ENCODE measurements around the gene ROR1.

The ROR1 gene

DNA sequence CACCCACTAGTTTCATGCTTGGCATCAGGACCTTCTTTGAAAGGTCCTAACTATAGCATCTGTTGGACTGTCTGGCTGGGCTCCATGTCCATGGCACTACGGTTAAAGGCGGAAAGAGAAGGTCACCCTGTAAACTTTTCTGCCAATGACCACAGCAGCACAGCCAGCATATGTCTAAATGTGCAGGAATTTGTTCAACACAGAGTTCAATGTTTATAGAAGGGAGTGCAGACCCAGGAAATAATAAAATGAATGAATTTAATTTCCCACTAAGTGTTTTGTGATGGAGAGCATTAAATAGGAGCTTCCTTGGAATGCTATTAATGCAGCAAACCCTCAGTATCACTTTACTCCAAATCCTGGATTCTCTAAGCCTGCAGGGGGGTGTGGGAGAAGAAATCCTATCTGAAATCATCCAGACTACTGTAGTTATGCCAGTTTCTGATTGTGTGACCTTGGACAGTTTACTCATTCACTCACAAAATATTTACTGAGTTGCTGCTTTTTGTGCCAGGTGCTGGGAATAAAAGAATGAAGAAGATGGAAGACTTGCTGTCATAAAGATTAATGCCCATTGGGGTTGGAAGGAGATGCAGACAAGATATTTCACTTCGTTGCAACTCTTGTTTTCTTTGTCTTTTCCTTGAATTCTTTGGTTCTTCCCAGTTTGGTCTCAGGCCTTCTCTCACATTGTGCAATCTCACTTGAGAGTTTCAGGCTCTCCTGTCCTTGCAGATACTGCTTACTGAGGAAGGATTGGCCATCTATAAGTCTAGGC is 195.0 kb downstream of the ROR1 start:
- TF ChIP-seq, protein P1, sequence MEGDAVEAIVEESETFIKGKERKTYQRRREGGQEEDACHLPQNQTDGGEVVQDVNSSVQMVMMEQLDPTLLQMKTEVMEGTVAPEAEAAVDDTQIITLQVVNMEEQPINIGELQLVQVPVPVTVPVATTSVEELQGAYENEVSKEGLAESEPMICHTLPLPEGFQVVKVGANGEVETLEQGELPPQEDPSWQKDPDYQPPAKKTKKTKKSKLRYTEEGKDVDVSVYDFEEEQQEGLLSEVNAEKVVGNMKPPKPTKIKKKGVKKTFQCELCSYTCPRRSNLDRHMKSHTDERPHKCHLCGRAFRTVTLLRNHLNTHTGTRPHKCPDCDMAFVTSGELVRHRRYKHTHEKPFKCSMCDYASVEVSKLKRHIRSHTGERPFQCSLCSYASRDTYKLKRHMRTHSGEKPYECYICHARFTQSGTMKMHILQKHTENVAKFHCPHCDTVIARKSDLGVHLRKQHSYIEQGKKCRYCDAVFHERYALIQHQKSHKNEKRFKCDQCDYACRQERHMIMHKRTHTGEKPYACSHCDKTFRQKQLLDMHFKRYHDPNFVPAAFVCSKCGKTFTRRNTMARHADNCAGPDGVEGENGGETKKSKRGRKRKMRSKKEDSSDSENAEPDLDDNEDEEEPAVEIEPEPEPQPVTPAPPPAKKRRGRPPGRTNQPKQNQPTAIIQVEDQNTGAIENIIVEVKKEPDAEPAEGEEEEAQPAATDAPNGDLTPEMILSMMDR (IDR thresholded peaks at IDR 0.05) = no peak

DNA sequence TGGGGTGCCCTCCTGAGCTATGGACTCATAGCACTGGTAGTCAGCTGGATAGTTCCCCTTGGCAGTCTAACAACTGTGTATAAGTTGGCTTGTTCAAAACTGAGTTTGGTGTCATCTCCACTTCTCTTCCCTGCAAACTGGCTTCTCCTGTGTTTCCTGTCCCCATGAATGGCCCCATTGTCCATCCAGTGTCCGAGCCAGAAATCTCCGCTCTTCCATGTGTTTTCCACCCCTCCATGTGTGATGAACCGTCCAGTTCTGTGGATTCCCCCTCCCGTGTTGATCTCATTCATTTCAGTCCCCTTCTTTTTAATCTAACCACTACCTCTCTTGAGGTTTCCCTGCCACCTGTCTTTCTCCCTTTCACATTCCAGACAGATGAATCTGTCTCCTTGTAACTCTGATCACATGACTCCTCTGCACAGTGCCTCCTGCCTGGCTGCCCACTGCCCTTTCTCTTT is 195.7 kb downstream of the ROR1 start:
- TF ChIP-seq, protein P1 (IDR thresholded peaks at IDR 0.05) = no peak

DNA sequence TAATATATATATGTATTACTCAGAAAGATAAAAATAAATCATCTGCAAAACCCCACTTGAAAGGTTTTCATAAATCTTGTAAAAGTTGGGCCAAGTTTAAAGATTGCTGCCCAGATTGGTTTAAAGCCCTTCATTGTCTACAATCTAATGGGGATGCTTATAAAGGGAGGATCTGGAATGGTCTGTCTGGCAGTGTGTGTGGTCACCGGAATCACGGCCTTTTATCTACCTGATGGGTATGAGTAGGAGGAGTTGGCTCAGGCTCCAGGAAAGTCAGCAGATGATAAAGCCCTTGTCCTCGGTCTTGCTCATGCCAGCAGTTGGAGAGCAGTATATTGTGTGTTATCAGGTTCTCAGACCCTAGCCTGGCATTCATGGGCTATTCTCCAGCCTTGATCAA is 197.7 kb downstream of the ROR1 start:
- TF ChIP-seq, protein P1 (IDR thresholded peaks at IDR 0.05) = no peak

DNA sequence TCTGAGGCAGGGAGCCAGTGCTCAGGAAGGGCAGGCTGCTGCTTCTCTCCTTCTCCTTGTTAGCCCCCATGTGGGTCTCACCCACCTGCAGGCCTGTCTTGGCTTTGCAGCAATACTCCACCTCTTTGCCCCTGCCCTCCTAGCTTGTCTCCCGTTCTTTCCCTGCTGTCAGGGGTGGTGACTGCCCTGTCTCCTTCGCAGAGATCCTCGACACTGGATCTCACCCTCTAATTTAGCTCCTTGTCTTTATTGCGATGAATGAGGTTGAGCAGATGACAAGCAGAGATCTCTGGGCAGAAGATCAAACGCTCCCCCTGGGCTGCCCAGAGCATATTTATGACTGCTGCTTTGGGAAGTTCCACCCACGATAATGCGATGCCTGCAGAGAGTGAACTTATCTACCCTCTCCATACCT is 199.2 kb downstream of the ROR1 start:
- TF ChIP-seq, protein P1 (IDR thresholded peaks at IDR 0.05) = no peak

DNA sequence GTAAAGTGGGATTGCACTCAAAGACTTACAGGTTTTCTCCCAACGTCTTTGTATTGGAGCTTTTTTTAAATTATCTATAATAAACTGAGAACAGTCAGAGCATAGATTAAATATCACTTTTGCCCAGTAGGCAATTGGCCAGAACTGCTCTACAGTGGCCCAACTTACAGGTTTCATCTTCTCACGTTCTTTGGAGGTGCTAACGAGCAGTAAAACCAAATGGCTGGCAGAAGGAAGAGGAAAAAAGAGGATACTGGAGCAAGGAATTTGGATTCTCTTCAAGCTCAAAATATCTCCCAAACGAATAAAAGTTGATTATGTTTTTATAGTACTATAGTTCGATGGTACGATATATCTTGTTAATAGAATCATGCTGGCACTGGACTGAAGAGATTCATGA is 201.1 kb downstream of the ROR1 start:
- TF ChIP-seq, protein P1 (IDR thresholded peaks at IDR 0.05) = no peak

DNA sequence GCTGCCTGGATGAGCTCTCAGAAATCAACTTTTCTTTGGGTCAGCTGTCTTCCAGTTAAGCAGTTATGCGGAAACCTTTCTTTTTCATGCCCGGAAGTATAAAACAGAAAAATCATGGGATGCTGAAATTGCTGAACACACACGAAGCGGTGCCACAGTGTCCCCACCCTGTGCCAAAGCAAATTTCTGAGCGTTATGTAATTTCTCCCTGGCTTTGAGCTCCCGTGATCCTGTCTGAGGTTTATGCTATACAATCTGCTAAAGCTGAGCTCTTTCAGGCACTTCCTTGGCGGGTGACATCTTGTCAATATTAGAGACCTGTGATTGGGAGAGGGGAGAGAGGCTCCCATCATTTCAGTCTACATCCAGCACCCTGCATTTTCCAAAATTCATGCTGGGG is 201.7 kb downstream of the ROR1 start:
- TF ChIP-seq, protein P1 (IDR thresholded peaks at IDR 0.05) = no peak

DNA sequence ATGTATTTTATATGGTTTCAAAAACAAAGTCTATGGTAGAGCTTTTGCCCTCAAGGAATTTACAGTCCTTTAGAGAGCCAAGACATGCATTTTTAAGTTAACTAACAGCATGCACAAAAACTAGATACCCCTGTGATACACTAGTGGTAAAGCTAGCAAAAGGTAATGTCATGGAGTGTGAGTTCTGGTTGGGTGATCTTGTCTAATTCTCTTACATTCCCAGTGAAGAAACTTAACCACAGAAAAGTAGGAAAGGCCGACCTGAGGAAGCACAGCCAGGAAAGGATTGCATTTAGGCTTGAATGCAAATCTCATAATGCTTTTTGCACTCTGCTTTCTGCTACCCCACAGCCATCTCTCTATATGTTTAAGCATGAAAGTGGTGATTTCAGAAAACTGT is 202.2 kb downstream of the ROR1 start:
- TF ChIP-seq, protein P1 (IDR thresholded peaks at IDR 0.05) = no peak

All from LNCAP (cell line).